ENCODE results near the gene ZBTB34.

ZBTB34 gene

GRCh38 chr9:126926364-126926763 is 65.9 kb downstream of the ZBTB34 start:
- no peak for TF ChIP-seq CTCF (IDR thresholded peaks at IDR 0.05; ENCODE audit: insufficient read depth, low read depth, low read length, missing control alignments)
- DNase-seq (ENCODE audit: low read depth), result no peak

DNA sequence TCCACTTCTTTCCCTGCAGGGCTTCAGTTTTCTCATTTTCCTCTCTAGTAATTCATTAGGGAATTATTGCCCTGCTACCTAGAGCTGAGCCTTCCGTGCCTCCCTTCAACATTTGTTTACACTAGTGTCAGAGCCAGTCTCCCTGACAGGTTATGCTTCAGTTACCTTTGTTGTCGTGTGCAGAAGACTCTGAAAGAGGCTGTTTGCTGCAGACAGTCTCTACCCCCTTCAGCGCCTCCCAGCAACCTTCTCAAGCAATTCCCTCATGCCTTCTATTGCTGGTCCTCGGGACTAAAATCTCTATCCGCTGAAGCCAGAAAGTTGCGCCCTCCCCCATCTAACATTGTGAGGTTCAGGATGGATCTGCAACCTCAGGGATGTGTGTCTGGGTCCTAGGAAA is 67.0 kb downstream of the ZBTB34 start:
- H3K4me3 ChIP-seq (ENCODE audit: low read length), result no peak overlapping the region
- TF ChIP-seq CTCF (IDR thresholded peaks at IDR 0.05; ENCODE audit: insufficient read depth, low read depth, low read length, missing control alignments), result no peak
- no peak for DNase-seq (ENCODE audit: low read depth)

More at GRCh38 chr9:126926364-126926763, 65.9 kb downstream of the ZBTB34 start:
- no peak overlapping the region for H3K4me3 ChIP-seq (ENCODE audit: low read length)

GRCh38 chr9:126932871-126933321 is 72.5 kb downstream of the ZBTB34 start:
- no peak for TF ChIP-seq CTCF (IDR thresholded peaks at IDR 0.05; ENCODE audit: insufficient read depth, low read depth, low read length, missing control alignments)
- DNase-seq (ENCODE audit: low read depth), result no peak
- no peak overlapping the region for H3K4me3 ChIP-seq (ENCODE audit: low read length)

- no peak overlapping the region for H3K4me3 ChIP-seq (ENCODE audit: low read length)
- no peak for TF ChIP-seq CTCF (IDR thresholded peaks at IDR 0.05; ENCODE audit: insufficient read depth, low read depth, low read length, missing control alignments)
- no peak for DNase-seq (ENCODE audit: low read depth)
Observed at GRCh38 chr9:126933334-126933980, 73.0 kb downstream of the ZBTB34 start.

- no peak for DNase-seq (ENCODE audit: low read depth)
- TF ChIP-seq CTCF (IDR thresholded peaks at IDR 0.05; ENCODE audit: insufficient read depth, low read depth, low read length, missing control alignments), result no peak
- H3K4me3 ChIP-seq (ENCODE audit: low read length), result no peak overlapping the region
Observed at GRCh38 chr9:126934441-126934840, 74.0 kb downstream of the ZBTB34 start.
